H1 (cell line): ENCODE data around the gene SKAP1. TPM values are rescaled to one million over a fixed set of nuclear protein-coding genes. Genes with fewer than 3 reads are reported as not detected.

Experiments
- CTCF ChIA-PET: fragments of 300-600 bp; sonication (Branson Sonifier 250); formaldehyde crosslinking; loops from one replicate; lab custom pipeline; 2021; ENCODE audit not compliant: partially characterized antibody; lab: Charles Lee
- POLR2A ChIA-PET: fragments of 300-600 bp; sonication (Branson Sonifier 250); formaldehyde crosslinking; loops from one replicate; lab custom pipeline; 2021; ENCODE audit warnings: inconsistent platforms; ENCODE audit not compliant: partially characterized antibody; lab: Charles Lee
- DNase-seq, 2 experiments: peaks; one replicate each; pipeline versions ENCODE4 v3.0.0 to v3.0.0-alpha.2; 2010 to 2022; ENCODE audit warnings: low spot score in 2 of 2, low read depth in 1 of 2, mixed read lengths in 1 of 2
- FAIRE-seq: peaks from 2 replicates; lab custom pipeline; 2011; peaks lifted over from hg19 to GRCh38; lab: Jason Lieb, UNC
- H2AFZ ChIP-seq: 2 replicates; pipeline ENCODE4 v1.8.1; 2012; ENCODE audit warnings: low read length, inconsistent platforms
- H2AK5ac ChIP-seq: 2 replicates; pipeline ENCODE4 v1.6.1; 2013; ENCODE audit warnings: low read depth, low read length
- H2BK120ac ChIP-seq: replicated peaks from 2 replicates; pipeline ENCODE3; 2013; ENCODE audit warnings: low read depth, low read length, inconsistent platforms
- H2BK12ac ChIP-seq: 2 replicates; pipeline ENCODE4 v1.6.1; 2013; ENCODE audit warnings: low read depth, low read length
- H2BK15ac ChIP-seq: 2 replicates; pipeline ENCODE4 v1.6.1; 2013; ENCODE audit warnings: low read length
- H2BK20ac ChIP-seq: 2 replicates; pipeline ENCODE4 v1.6.1; 2013; ENCODE audit warnings: low read length
- H2BK5ac ChIP-seq: 2 replicates; pipeline ENCODE4 v1.6.1; 2013; ENCODE audit warnings: low read depth, low read length
- H3K14ac ChIP-seq: 2 replicates; pipeline ENCODE4 v1.6.1; 2013; ENCODE audit warnings: inconsistent platforms; ENCODE audit not compliant: insufficient read length
- H3K18ac ChIP-seq: 2 replicates; pipeline ENCODE4 v1.6.1; 2013; ENCODE audit warnings: low read length; ENCODE audit errors: extremely low read depth
- H3K23ac ChIP-seq: 2 replicates; pipeline ENCODE4 v1.6.1; 2013; ENCODE audit warnings: inconsistent platforms; ENCODE audit not compliant: insufficient read length
- H3K23me2 ChIP-seq: 2 replicates; pipeline ENCODE4 v1.6.1; 2013; ENCODE audit warnings: low read depth, low read length
- H3K27ac ChIP-seq: 2 replicates; pipeline ENCODE4 v1.6.1; 2011; ENCODE audit warnings: low read depth, low read length, inconsistent platforms
- H3K27me3 ChIP-seq, 4 experiments: replicated peaks in 1 of 4; 1 replicate in 1 of 4; 2 replicates in 3 of 4; pipeline versions ENCODE4 v1.6.1 to v1.8.1; 2011 to 2013; ENCODE audit warnings: low read length in 3 of 4, mild to moderate bottlenecking in 3 of 4, inconsistent platforms in 2 of 4, mixed read lengths in 2 of 4, moderate library complexity in 1 of 4; ENCODE audit not compliant: control insufficient read depth in 3 of 4, insufficient read depth in 3 of 4; ENCODE audit errors: extremely low read depth in 1 of 4
- H3K36me3 ChIP-seq, 4 experiments: 2 replicates each; pipeline versions ENCODE4 v1.6.1 to v1.8.1; 2011 to 2013; ENCODE audit warnings: mild to moderate bottlenecking in 4 of 4, low read length in 3 of 4, moderate library complexity in 2 of 4, control low read depth in 1 of 4, inconsistent platforms in 1 of 4; ENCODE audit not compliant: insufficient read depth in 4 of 4, control insufficient read depth in 2 of 4
- H3K4ac ChIP-seq: replicated peaks from 2 replicates; pipeline ENCODE3; 2013; ENCODE audit warnings: low read length, low read depth, mixed read lengths, inconsistent platforms; ENCODE audit not compliant: insufficient read length
- H3K4me1 ChIP-seq, 4 experiments: replicated peaks in 1 of 4; 1 replicate in 1 of 4; 2 replicates in 3 of 4; pipeline versions ENCODE4 v1.6.1 to v1.8.1; 2011 to 2013; ENCODE audit warnings: low read length in 3 of 4, inconsistent platforms in 2 of 4, mixed read lengths in 1 of 4; ENCODE audit not compliant: insufficient read depth in 4 of 4, control insufficient read depth in 3 of 4
- H3K4me2 ChIP-seq, 2 experiments: 2 replicates each; pipeline versions ENCODE4 v1.6.1 to v1.8.1; 2011 to 2013; ENCODE audit warnings: low read depth in 2 of 2, low read length in 2 of 2, control low read depth in 1 of 2, inconsistent platforms in 1 of 2, mild to moderate bottlenecking in 1 of 2; ENCODE audit not compliant: insufficient read depth in 1 of 2
- H3K4me3 ChIP-seq, 4 experiments: fragments of 200-600, 300-600 bp in 1 of 4; sonication (generic), shearing (Covaris generic), sonication (Bioruptor Twin) in 1 of 4; 2 replicates each; pipeline versions ENCODE4 v1.5.1 to v1.8.1; 2011 to 2016; ENCODE audit warnings: low read length in 4 of 4, low read depth in 3 of 4, control low read depth in 2 of 4, inconsistent platforms in 2 of 4, mild to moderate bottlenecking in 2 of 4, mixed read lengths in 1 of 4, moderate library complexity in 1 of 4; ENCODE audit not compliant: insufficient read depth in 2 of 4; ENCODE audit errors: extremely low read depth in 1 of 4
- H3K56ac ChIP-seq: replicated peaks from 2 replicates; pipeline ENCODE3; 2013; ENCODE audit warnings: low read depth, mild to moderate bottlenecking, mixed read lengths, low read length, inconsistent platforms; ENCODE audit not compliant: insufficient read length
- H3K79me1 ChIP-seq: 2 replicates; pipeline ENCODE4 v1.6.1; 2013; ENCODE audit warnings: low read depth, low read length, control low read depth
- H3K79me2 ChIP-seq, 2 experiments: 2 replicates each; pipeline versions ENCODE4 v1.6.1 to v1.8.1; 2012 to 2013; ENCODE audit warnings: low read length in 2 of 2, mild to moderate bottlenecking in 2 of 2, inconsistent platforms in 1 of 2; ENCODE audit not compliant: insufficient read depth in 2 of 2, control insufficient read depth in 1 of 2
- H3K9ac ChIP-seq, 4 experiments: replicated peaks in 1 of 4; 1 replicate in 1 of 4; 2 replicates in 3 of 4; pipeline versions ENCODE4 v1.6.1 to v1.8.1; 2011 to 2013; ENCODE audit warnings: low read depth in 3 of 4, low read length in 3 of 4, control low read depth in 2 of 4, mild to moderate bottlenecking in 2 of 4, moderate library complexity in 2 of 4, inconsistent platforms in 1 of 4; ENCODE audit errors: extremely low read depth in 1 of 4
- H3K9me3 ChIP-seq, 2 experiments: 2 replicates each; pipeline versions ENCODE4 v1.6.1 to v1.8.1; 2012 to 2013; ENCODE audit warnings: mild to moderate bottlenecking in 2 of 2, moderate library complexity in 2 of 2, control low read depth in 1 of 2, inconsistent platforms in 1 of 2, low read depth in 1 of 2, low read length in 1 of 2, mixed read lengths in 1 of 2; ENCODE audit not compliant: insufficient read depth in 2 of 2
- H4K20me1 ChIP-seq, 2 experiments: replicated peaks in 1 of 2; 2 replicates each; pipeline versions ENCODE3 to v1.8.1; 2011 to 2013; ENCODE audit warnings: inconsistent platforms in 2 of 2, low read length in 2 of 2, mild to moderate bottlenecking in 1 of 2; ENCODE audit not compliant: insufficient read depth in 2 of 2, control insufficient read depth in 1 of 2
- H4K5ac ChIP-seq: 2 replicates; pipeline ENCODE4 v1.6.1; 2013; ENCODE audit warnings: low read length, low read depth, mixed read lengths, inconsistent platforms; ENCODE audit not compliant: insufficient read length
- H4K8ac ChIP-seq: 2 replicates; pipeline ENCODE4 v1.8.0; 2013; ENCODE audit warnings: mild to moderate bottlenecking, moderate library complexity, low read length, inconsistent platforms; ENCODE audit not compliant: insufficient read depth; ENCODE audit errors: extremely low read depth
- H4K91ac ChIP-seq: replicated peaks from 2 replicates; pipeline ENCODE3; 2013; ENCODE audit warnings: low read length, mixed read lengths, inconsistent platforms; ENCODE audit not compliant: insufficient read length
- CHD2 ChIP-seq: IDR thresholded peaks from 2 replicates; pipeline ENCODE4 v1.6.1; 2012; ENCODE audit warnings: low read length, improper control_type of control experiment
- EGR1 ChIP-seq: IDR thresholded peaks from 2 replicates; pipeline ENCODE4 v1.6.1; 2011; ENCODE audit warnings: low read depth, low read length, borderline replicate concordance
- JUN ChIP-seq: IDR thresholded peaks from 2 replicates; pipeline ENCODE4 v1.6.1; 2011; ENCODE audit warnings: low read depth, mild to moderate bottlenecking, improper control_type of control experiment, low read length
- PHF8 ChIP-seq: fragments of 200-600 bp; sonication (generic); conservative IDR thresholded peaks from 2 replicates; pipeline ENCODE4 v1.7.1; 2012; ENCODE audit warnings: low read depth, mild to moderate bottlenecking, inconsistent platforms, low read length, moderate library complexity
- SUZ12 ChIP-seq: fragments of 200-600 bp; sonication (generic); IDR thresholded peaks from 2 replicates; pipeline ENCODE4 v1.6.1; 2012; ENCODE audit warnings: mild to moderate bottlenecking, inconsistent platforms, low read length, moderate library complexity, mixed read lengths
- YY1 ChIP-seq: IDR thresholded peaks from 2 replicates; pipeline ENCODE4 v1.6.1; 2011; ENCODE audit warnings: low read depth, mild to moderate bottlenecking, low read length
- WGBS, 2 experiments: shearing (Covaris generic) in 1 of 2; methylation state at CpG; one replicate each; pipeline versions ENCODE4 v1.1.6 to v1.1.7; 2013 to 2015; ENCODE audit warnings: low lambda C conversion rate in 2 of 2, mixed read lengths in 2 of 2, inconsistent platforms in 1 of 2, low coverage in 1 of 2, missing lambda C conversion rate in 1 of 2; ENCODE audit not compliant: insufficient replicate concordance in 2 of 2, insufficient coverage in 1 of 2, insufficient read length in 1 of 2; ENCODE audit errors: extremely low coverage in 1 of 2, missing lambda C conversion rate in 1 of 2; 5-methylcytosine and 5-hydroxymethylcytosine counted together
- polyA plus RNA-seq, 7 experiments: library from polyadenylated mRNA; depleted of rRNA in 3 of 7; stranded (reverse) in 5 of 7; unstranded in 2 of 7; fragments of >200 nt in 5 of 7; fragments of 200-250 nt in 2 of 7; gene quantifications; 1 replicate in 5 of 7; 2 replicates in 1 of 7; 4 replicates in 1 of 7; pipeline versions ENCODE4 v1.2.1 to v1.2.3, GENCODE V29; 2011 to 2013; ENCODE audit warnings: missing spikeins in 2 of 7, mixed read lengths in 2 of 7
- total RNA-seq: library from RNA; stranded (reverse); fragmentation: NEBNext Ultra II Directional; extraction: Animal tissue kit (Norgen Biotek cat#: 25700); gene quantifications from 2 replicates; pipeline ENCODE4 v1.2.1, GENCODE V29; 2021

SKAP1 gene
- total and polyA plus RNA-seq, 2 of the 8 experiments (the other 6 are each of a cell fraction or from before 2014, with no cell fraction given), result not detected

DNA sequence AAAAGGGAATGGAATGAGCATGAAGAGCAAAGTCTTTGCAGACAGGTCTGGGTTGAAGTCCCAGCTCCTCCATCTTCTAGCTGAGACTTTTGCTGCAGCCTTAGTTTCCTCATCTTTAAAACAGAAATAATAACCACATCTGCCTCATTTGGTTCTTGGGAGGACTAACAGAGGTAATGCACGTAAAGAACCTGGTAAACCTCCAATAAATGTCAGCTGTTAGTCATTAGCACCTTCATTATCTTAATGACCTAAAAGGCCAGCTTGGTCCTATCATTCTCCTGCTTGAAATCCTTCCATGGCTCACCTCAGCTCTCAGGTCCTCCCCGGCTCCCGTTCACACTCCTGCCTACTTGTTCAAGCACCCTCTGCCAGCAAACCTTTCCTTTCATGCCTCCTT is 51.8 kb downstream of the SKAP1 start:
- ChIA-PET POLR2A (no interaction called here), CTCF (interaction anchor here (0.6 to 2.7 kb wide), 15 partner anchors 11 to 196 kb away, joined by 3 to 21 read pairs (median 3); no protein-coding TSS in a partner anchor)
- no peak overlapping the region for H3K4me3 ChIP-seq
- peaks cover 0 to 3% of the 10 kb centered on the region in 2 experiments for H4K20me1 ChIP-seq
- H3K9ac ChIP-seq, result no peak overlapping the region
- no peak overlapping the region for H3K56ac ChIP-seq
- H3K23me2 ChIP-seq, result no peaks in the 10 kb centered on the region
- no peak overlapping the region for H3K27ac ChIP-seq
- no peak overlapping the region for H4K91ac ChIP-seq
- WGBS, 2 experiments, result 84% methylated on average over 3 of the region's 3 CpGs; no CpG with 5 or more reads in 1 of the 2 experiments
- H3K27me3 ChIP-seq, result no peaks in the 10 kb centered on the region; a peak in 1 of 7 replicates
- no peaks in the 10 kb centered on the region for H3K79me2 ChIP-seq
- H2BK5ac ChIP-seq, result no peak overlapping the region
- H4K8ac ChIP-seq, result no peak overlapping the region
- H3K79me1 ChIP-seq, result no peaks in the 10 kb centered on the region
- H3K18ac ChIP-seq, result no peak overlapping the region
- H3K4me1 ChIP-seq, result no peaks in the 10 kb centered on the region
- no peak overlapping the region for H2AK5ac ChIP-seq
- FAIRE-seq (no peak), DNase-seq (no peak)
- H3K36me3 ChIP-seq, result no peaks in the 10 kb centered on the region
- no peak overlapping the region for H2BK20ac ChIP-seq
- H2AFZ ChIP-seq, result no peak overlapping the region
- no peak overlapping the region for H4K5ac ChIP-seq
- H3K4ac ChIP-seq, result no peak overlapping the region
- no peak overlapping the region for H2BK15ac ChIP-seq
- TF ChIP-seq YY1 (no peak), PHF8 (no peak), SUZ12 (no peak), JUN (no peak), EGR1 (no peak), CHD2 (no peak)
- no peak overlapping the region for H2BK12ac ChIP-seq
- no peak overlapping the region for H3K14ac ChIP-seq
- H3K9me3 ChIP-seq, result no peaks in the 10 kb centered on the region
- H3K23ac ChIP-seq, result no peak overlapping the region
- no peak overlapping the region for H3K4me2 ChIP-seq
- H2BK120ac ChIP-seq, result no peak overlapping the region
